ENCODE measurements around the gene LDLRAD3.

DNA sequence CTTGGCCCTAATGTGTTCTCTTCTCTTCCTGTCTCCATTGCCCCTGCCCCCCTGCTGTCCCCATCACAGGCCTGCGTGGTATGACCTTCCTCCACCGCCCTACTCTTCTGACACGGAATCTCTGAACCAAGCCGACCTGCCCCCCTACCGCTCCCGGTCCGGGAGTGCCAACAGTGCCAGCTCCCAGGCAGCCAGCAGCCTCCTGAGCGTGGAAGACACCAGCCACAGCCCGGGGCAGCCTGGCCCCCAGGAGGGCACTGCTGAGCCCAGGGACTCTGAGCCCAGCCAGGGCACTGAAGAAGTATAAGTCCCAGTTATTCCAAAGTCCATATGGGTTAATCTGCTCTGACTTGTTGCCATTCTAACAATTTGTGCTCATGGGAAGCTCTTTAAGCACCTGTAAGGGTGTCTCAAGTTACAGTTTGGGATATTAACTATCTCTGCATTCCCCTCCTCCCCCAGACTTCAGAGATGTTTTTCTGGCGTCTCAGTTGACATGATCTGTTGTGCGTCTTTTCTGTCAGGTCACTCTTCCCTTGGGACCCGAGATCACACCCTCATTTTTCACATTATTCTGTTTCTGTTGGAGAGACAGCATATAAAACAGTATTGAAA is 285.3 kb downstream of the LDLRAD3 start:
- TF ChIP-seq, protein P1, sequence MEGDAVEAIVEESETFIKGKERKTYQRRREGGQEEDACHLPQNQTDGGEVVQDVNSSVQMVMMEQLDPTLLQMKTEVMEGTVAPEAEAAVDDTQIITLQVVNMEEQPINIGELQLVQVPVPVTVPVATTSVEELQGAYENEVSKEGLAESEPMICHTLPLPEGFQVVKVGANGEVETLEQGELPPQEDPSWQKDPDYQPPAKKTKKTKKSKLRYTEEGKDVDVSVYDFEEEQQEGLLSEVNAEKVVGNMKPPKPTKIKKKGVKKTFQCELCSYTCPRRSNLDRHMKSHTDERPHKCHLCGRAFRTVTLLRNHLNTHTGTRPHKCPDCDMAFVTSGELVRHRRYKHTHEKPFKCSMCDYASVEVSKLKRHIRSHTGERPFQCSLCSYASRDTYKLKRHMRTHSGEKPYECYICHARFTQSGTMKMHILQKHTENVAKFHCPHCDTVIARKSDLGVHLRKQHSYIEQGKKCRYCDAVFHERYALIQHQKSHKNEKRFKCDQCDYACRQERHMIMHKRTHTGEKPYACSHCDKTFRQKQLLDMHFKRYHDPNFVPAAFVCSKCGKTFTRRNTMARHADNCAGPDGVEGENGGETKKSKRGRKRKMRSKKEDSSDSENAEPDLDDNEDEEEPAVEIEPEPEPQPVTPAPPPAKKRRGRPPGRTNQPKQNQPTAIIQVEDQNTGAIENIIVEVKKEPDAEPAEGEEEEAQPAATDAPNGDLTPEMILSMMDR (IDR thresholded peaks at IDR 0.05) = no peak
- TF ChIP-seq POLR2A (IDR thresholded peaks at IDR 0.05) (no peak), POLR2AphosphoS5 (IDR thresholded peaks at IDR 0.05) (no peak)

Measured in prostate gland (tissue), 2 donors.